Measurements from ENCODE around the gene TANGO6. TPM values are rescaled to one million over a fixed set of nuclear protein-coding genes. Genes with fewer than 3 reads are reported as not detected.

The TANGO6 gene
- total RNA-seq, 6 donors from 2014 or later, result 11.7 to 30.4 (median 15.5) TPM

- Histone ChIP-seq H3K27ac (peak overlapping the region in 3 of 4 donors; percentile 35 to 65 (median 54)), H3K9me3 (no peaks in the 10 kb centered on the region), H3K27me3 (no peaks in the 10 kb centered on the region), H3K4me1 (peaks cover 8 to 27% (median 16%) of the 10 kb centered on the region in 4 donors), H3K36me3 (peaks cover 0 to 9% (median 0%) of the 10 kb centered on the region in 4 donors), H3K4me3 (no peak overlapping the region)
- ATAC-seq (ENCODE audit: low FRiP score in 2 of 2), result no peak
- WGBS, 2 donors, result 61 to 66% methylated on average over 4 of the region's 4 CpGs
- DNase-seq, result no peak
- TF ChIP-seq POLR2A (IDR thresholded peaks at IDR 0.05) (no peak), CTCF (IDR thresholded peaks at IDR 0.05) (no peak)
Measured at GRCh38 chr16:69088684-69089083, 245.4 kb downstream of the TANGO6 start.

- no peaks in the 10 kb centered on the region for H3K27me3 ChIP-seq
- H3K9me3 ChIP-seq, result no peaks in the 10 kb centered on the region
- 27 to 41% methylated on average over 10 to 16 of the region's 16 CpGs for WGBS, 2 donors
- ATAC-seq (ENCODE audit: low FRiP score in 2 of 2) (peak; percentile 25 to 66), DNase-seq (peak in 1 of 2 donors; percentile 69)
- TF ChIP-seq CTCF (IDR thresholded peaks at IDR 0.05), result peak in 1 of 6 experiments; percentile 4
- no peak for TF ChIP-seq EP300 (IDR thresholded peaks at IDR 0.05)
- peak overlapping the region in 3 of 4 donors; percentile 35 to 65 (median 54) for H3K27ac ChIP-seq
- H3K4me3 ChIP-seq, result no peak overlapping the region
- H3K36me3 ChIP-seq, result peaks cover 0 to 6% (median 0%) of the 10 kb centered on the region in 4 donors
- H3K4me1 ChIP-seq, result peaks cover 8 to 31% (median 16%) of the 10 kb centered on the region in 4 donors
Measured at GRCh38 chr16:69089091-69089910, 246.0 kb downstream of the TANGO6 start.

GRCh38 chr16:69093974-69094373 lies 250.6 kb downstream of the TANGO6 start:
- Histone ChIP-seq H3K4me1 (peaks cover 8 to 26% (median 17%) of the 10 kb centered on the region in 4 donors), H3K27me3 (no peaks in the 10 kb centered on the region), H3K36me3 (no peaks in the 10 kb centered on the region), H3K4me3 (no peak overlapping the region), H3K27ac (peak overlapping the region in 2 of 4 donors; percentile 53 to 64), H3K9me3 (no peaks in the 10 kb centered on the region)
- ATAC-seq (ENCODE audit: low FRiP score in 2 of 2) (peak in 1 of 2 donors; percentile 6), DNase-seq (peak in 1 of 2 donors; percentile 70)
- TF ChIP-seq CTCF (IDR thresholded peaks at IDR 0.05) (no peak), POLR2A (IDR thresholded peaks at IDR 0.05) (no peak), POLR2AphosphoS5 (IDR thresholded peaks at IDR 0.05) (no peak), EP300 (IDR thresholded peaks at IDR 0.05) (no peak)
- WGBS, 2 donors, result 55 to 67% methylated on average over 3 of the region's 3 CpGs

- no peak for DNase-seq
Measured at GRCh38 chr16:69094501-69094900, 251.2 kb downstream of the TANGO6 start.

GRCh38 chr16:69095193-69095592 lies 251.9 kb downstream of the TANGO6 start:
- H3K4me1 ChIP-seq, result peaks cover under 1 to 17% (median 5%) of the 10 kb centered on the region in 4 donors
- H3K4me3 ChIP-seq, result no peak overlapping the region
- WGBS, 2 donors, result 66 to 93% methylated on average over 4 to 6 of the region's 6 CpGs
- ATAC-seq (ENCODE audit: low FRiP score in 2 of 2) (peak; percentile 55 to 82), DNase-seq (peak in 1 of 2 donors; percentile 88)
- H3K27me3 ChIP-seq, result no peaks in the 10 kb centered on the region
- no peaks in the 10 kb centered on the region for H3K36me3 ChIP-seq
- H3K27ac ChIP-seq, result peak overlapping the region in 2 of 4 donors; percentile 53 to 64
- TF ChIP-seq CTCF (IDR thresholded peaks at IDR 0.05), result no peak
- peak in 1 of 2 donors; percentile 29 for TF ChIP-seq POLR2AphosphoS5 (IDR thresholded peaks at IDR 0.05)
- TF ChIP-seq EP300 (IDR thresholded peaks at IDR 0.05), result no peak
- no peak for TF ChIP-seq POLR2A (IDR thresholded peaks at IDR 0.05)
- H3K9me3 ChIP-seq, result no peaks in the 10 kb centered on the region

More at GRCh38 chr16:69094501-69094900, 251.2 kb downstream of the TANGO6 start:
- no peak for ATAC-seq (ENCODE audit: low FRiP score in 2 of 2)
- Histone ChIP-seq H3K27me3 (no peaks in the 10 kb centered on the region), H3K4me1 (peaks cover 6 to 21% (median 12%) of the 10 kb centered on the region in 4 donors), H3K27ac (peak overlapping the region in 2 of 4 donors; percentile 53 to 64), H3K9me3 (no peaks in the 10 kb centered on the region), H3K4me3 (no peak overlapping the region), H3K36me3 (no peaks in the 10 kb centered on the region)
- no peak for TF ChIP-seq POLR2AphosphoS5 (IDR thresholded peaks at IDR 0.05)
- 74 to 75% methylated on average over 5 of the region's 5 CpGs for WGBS, 2 donors

All from upper lobe of left lung (tissue), 6 donors.